ENCODE results near the gene TATDN2.

TATDN2 gene

GRCh38 chr3:10322352-10322710 lies 74.1 kb downstream of the TATDN2 start:
- peaks cover 13 to 14% of the 10 kb centered on the region in 2 donors for H3K36me3 ChIP-seq (ENCODE audit: control insufficient read depth in 2 of 2, insufficient read depth in 2 of 2, low read length in 2 of 2)
- H3K27ac ChIP-seq (ENCODE audit: low read depth in 2 of 2, low read length in 2 of 2), result no peak overlapping the region
- H3K9me3 ChIP-seq (ENCODE audit: control insufficient read depth in 2 of 2, low read length in 2 of 2), result no peaks in the 10 kb centered on the region
- peaks cover 0 to 2% of the 10 kb centered on the region in 2 donors for H3K27me3 ChIP-seq (ENCODE audit: control insufficient read depth in 2 of 2, insufficient read depth in 2 of 2, low read length in 2 of 2)
- no peak overlapping the region for H3K4me3 ChIP-seq (ENCODE audit: low read length in 2 of 2)
- no peak overlapping the region for H3K9ac ChIP-seq (ENCODE audit: low read depth in 1 of 2, low read length in 2 of 2)
- peaks cover 9 to 11% of the 10 kb centered on the region in 2 donors for H3K4me1 ChIP-seq (ENCODE audit: control insufficient read depth in 2 of 2, insufficient read depth in 2 of 2, low read length in 2 of 2)

GRCh38 chr3:10327592-10327991 lies 79.3 kb downstream of the TATDN2 start:
- Histone ChIP-seq H3K27ac (ENCODE audit: low read depth in 2 of 2, low read length in 2 of 2) (no peak overlapping the region), H3K27me3 (ENCODE audit: control insufficient read depth in 2 of 2, insufficient read depth in 2 of 2, low read length in 2 of 2) (peaks cover 0 to 7% of the 10 kb centered on the region in 2 donors), H3K4me3 (ENCODE audit: low read length in 2 of 2) (no peak overlapping the region), H3K9ac (ENCODE audit: low read depth in 1 of 2, low read length in 2 of 2) (no peak overlapping the region), H3K9me3 (ENCODE audit: control insufficient read depth in 2 of 2, low read length in 2 of 2) (no peaks in the 10 kb centered on the region), H3K36me3 (ENCODE audit: control insufficient read depth in 2 of 2, insufficient read depth in 2 of 2, low read length in 2 of 2) (no peaks in the 10 kb centered on the region), H3K4me1 (ENCODE audit: control insufficient read depth in 2 of 2, insufficient read depth in 2 of 2, low read length in 2 of 2) (no peaks in the 10 kb centered on the region)

DNA sequence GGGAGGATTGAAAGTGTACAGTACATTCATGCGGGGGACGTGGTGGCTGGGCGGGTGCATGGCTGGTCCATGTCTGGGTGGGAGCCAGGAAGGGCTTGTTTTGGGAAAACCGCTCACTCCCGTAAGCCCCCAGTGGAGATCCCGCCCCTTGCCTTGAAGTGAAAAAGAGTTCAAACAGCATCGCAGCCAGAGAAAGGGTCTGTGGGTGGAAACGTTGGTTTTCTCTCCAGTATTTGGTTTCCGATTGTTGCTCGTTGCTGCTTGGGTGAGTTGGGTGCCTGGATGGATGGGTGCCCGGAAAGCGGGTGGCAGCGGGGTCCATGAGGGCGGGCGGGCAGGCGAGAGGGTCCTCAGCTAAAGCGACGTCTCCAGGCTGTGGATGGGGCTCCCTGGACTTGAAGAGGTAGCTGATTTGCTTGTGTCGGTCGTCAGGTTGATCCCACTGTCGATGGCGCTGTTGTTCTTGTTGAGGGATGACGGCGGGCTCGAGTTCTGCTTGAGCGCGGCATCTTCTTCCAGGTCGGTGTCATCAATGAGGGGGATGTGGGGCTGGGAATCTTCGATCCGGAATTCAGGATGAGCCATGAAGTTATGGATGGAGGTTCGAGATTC lies 80.3 kb downstream of the TATDN2 start:
- no peaks in the 10 kb centered on the region for H3K36me3 ChIP-seq (ENCODE audit: control insufficient read depth in 2 of 2, insufficient read depth in 2 of 2, low read length in 2 of 2)
- H3K9ac ChIP-seq (ENCODE audit: low read depth in 1 of 2, low read length in 2 of 2), result no peak overlapping the region
- no peaks in the 10 kb centered on the region for H3K4me1 ChIP-seq (ENCODE audit: control insufficient read depth in 2 of 2, insufficient read depth in 2 of 2, low read length in 2 of 2)
- no peak overlapping the region for H3K4me3 ChIP-seq (ENCODE audit: low read length in 2 of 2)
- no peak overlapping the region for H3K27ac ChIP-seq (ENCODE audit: low read depth in 2 of 2, low read length in 2 of 2)
- H3K9me3 ChIP-seq (ENCODE audit: control insufficient read depth in 2 of 2, low read length in 2 of 2), result no peaks in the 10 kb centered on the region
- peaks cover 0 to 7% of the 10 kb centered on the region in 2 donors for H3K27me3 ChIP-seq (ENCODE audit: control insufficient read depth in 2 of 2, insufficient read depth in 2 of 2, low read length in 2 of 2)

GRCh38 chr3:10329495-10330015 lies 81.3 kb downstream of the TATDN2 start:
- Histone ChIP-seq H3K4me1 (ENCODE audit: control insufficient read depth in 2 of 2, insufficient read depth in 2 of 2, low read length in 2 of 2) (no peaks in the 10 kb centered on the region), H3K27me3 (ENCODE audit: control insufficient read depth in 2 of 2, insufficient read depth in 2 of 2, low read length in 2 of 2) (peaks cover 0 to 7% of the 10 kb centered on the region in 2 donors), H3K27ac (ENCODE audit: low read depth in 2 of 2, low read length in 2 of 2) (no peak overlapping the region), H3K36me3 (ENCODE audit: control insufficient read depth in 2 of 2, insufficient read depth in 2 of 2, low read length in 2 of 2) (no peaks in the 10 kb centered on the region), H3K9me3 (ENCODE audit: control insufficient read depth in 2 of 2, low read length in 2 of 2) (no peaks in the 10 kb centered on the region), H3K4me3 (ENCODE audit: low read length in 2 of 2) (no peak overlapping the region), H3K9ac (ENCODE audit: low read depth in 1 of 2, low read length in 2 of 2) (no peak overlapping the region)

DNA sequence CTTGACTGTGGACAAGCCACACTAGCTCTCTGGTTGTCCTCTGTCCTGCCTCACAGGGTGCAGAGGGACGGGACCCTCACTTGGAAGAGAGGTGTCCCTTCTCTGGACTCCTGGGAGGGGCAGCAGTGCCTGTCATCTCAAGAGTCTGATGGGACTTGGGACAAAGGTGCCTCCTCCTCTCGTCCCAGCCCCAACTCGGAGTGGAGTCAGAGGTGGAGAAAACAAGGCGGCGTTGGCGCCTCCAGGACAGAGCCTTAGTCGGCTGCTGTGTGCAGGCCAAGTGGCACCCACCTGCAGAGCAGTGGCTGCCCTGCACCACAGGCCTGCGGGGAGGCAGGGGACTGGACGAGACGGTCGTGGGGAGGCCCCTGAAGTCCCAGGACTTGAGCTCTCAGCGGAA lies 82.1 kb downstream of the TATDN2 start:
- Histone ChIP-seq H3K27me3 (ENCODE audit: control insufficient read depth in 2 of 2, insufficient read depth in 2 of 2, low read length in 2 of 2) (peaks cover 0 to 7% of the 10 kb centered on the region in 2 donors), H3K9ac (ENCODE audit: low read depth in 1 of 2, low read length in 2 of 2) (no peak overlapping the region), H3K4me1 (ENCODE audit: control insufficient read depth in 2 of 2, insufficient read depth in 2 of 2, low read length in 2 of 2) (no peaks in the 10 kb centered on the region), H3K36me3 (ENCODE audit: control insufficient read depth in 2 of 2, insufficient read depth in 2 of 2, low read length in 2 of 2) (no peaks in the 10 kb centered on the region), H3K4me3 (ENCODE audit: low read length in 2 of 2) (no peak overlapping the region), H3K27ac (ENCODE audit: low read depth in 2 of 2, low read length in 2 of 2) (no peak overlapping the region), H3K9me3 (ENCODE audit: control insufficient read depth in 2 of 2, low read length in 2 of 2) (no peaks in the 10 kb centered on the region)
